HEK293 (cell line): Measurements from ENCODE around the gene CPLX3.
A peak's percentile ranks its signal among the peaks of the same experiment; 100 is the strongest.

Source experiments
- CTCF ChIA-PET: fragments of 350-600 bp; formaldehyde crosslinking; extraction: SDS; loops from one replicate; lab custom pipeline; 2021; ENCODE audit warnings: antibody characterized with exemption; lab: Yijun Ruan, JAX
- POLR2A ChIA-PET: fragments of 300-600 bp; formaldehyde crosslinking; extraction: SDS; loops from one replicate; lab custom pipeline; 2020; ENCODE audit warnings: antibody characterized with exemption, inconsistent platforms; lab: Yijun Ruan, JAX
- H3K27ac ChIP-seq: fragments of 200-500 bp; sonication (Bioruptor generic); 2 replicates; pipeline ENCODE4 v1.5.1; 2014; ENCODE audit warnings: low read depth, low read length, control low read depth, inconsistent platforms; ENCODE audit errors: extremely low read depth
- H3K36me3 ChIP-seq, 2 experiments: fragments of 200-500 bp in 1 of 2; sonication (Bioruptor generic) in 1 of 2; 1 replicate in 1 of 2; 2 replicates in 1 of 2; pipeline ENCODE4 v1.5.1; 2014 to 2017; ENCODE audit warnings: inconsistent platforms in 2 of 2, low read length in 2 of 2; ENCODE audit not compliant: control insufficient read depth in 2 of 2, insufficient read depth in 1 of 2
- H3K4me1 ChIP-seq: fragments of 200-500 bp; sonication (Bioruptor generic); 2 replicates; pipeline ENCODE4 v1.5.1; 2014; ENCODE audit warnings: mild to moderate bottlenecking, low read length, inconsistent platforms; ENCODE audit not compliant: control insufficient read depth, insufficient read depth
- H3K4me3 ChIP-seq: 2 replicates; pipeline ENCODE4 v1.5.1; 2011; ENCODE audit warnings: low read depth, mild to moderate bottlenecking, control low read depth, low read length, moderate library complexity
- H3K9me3 ChIP-seq: fragments of 200-500 bp; sonication (Bioruptor generic); 2 replicates; pipeline ENCODE4 v1.5.1; 2014; ENCODE audit warnings: low read depth, low read length, inconsistent platforms; ENCODE audit not compliant: control insufficient read depth, insufficient read depth
- FEZF1 ChIP-seq: fragments of 450-650 bp; formaldehyde crosslinking; IDR thresholded peaks from 2 replicates; pipeline ENCODE4 v1.5.1; 2016; ENCODE audit warnings: missing biosample characterization, missing genetic modification characterization
- GLIS1 ChIP-seq: fragments of 450-650 bp; formaldehyde crosslinking; IDR thresholded peaks from 2 replicates; pipeline ENCODE4 v1.5.1; 2016; ENCODE audit warnings: missing biosample characterization, missing genetic modification characterization
- KLF10 ChIP-seq: fragments of 450-650 bp; IDR thresholded peaks from 2 replicates; pipeline ENCODE4 v1.5.1; 2018; ENCODE audit warnings: missing biosample characterization, mild to moderate bottlenecking, missing genetic modification characterization
- PRDM1 ChIP-seq: fragments of 450-650 bp; formaldehyde crosslinking; IDR thresholded peaks from 2 replicates; pipeline ENCODE4; 2016; ENCODE audit warnings: missing biosample characterization, missing genetic modification characterization
- REPIN1 ChIP-seq: fragments of 450-650 bp; formaldehyde crosslinking; IDR thresholded peaks from 2 replicates; pipeline ENCODE4 v1.5.1; 2017; ENCODE audit warnings: missing biosample characterization, missing genetic modification characterization, low read depth
- YY2 ChIP-seq: fragments of 450-650 bp; formaldehyde crosslinking; IDR thresholded peaks from 2 replicates; pipeline ENCODE4 v1.5.1; 2016; ENCODE audit warnings: missing biosample characterization, missing genetic modification characterization
- ZBTB48 ChIP-seq: fragments of 450-650 bp; formaldehyde crosslinking; IDR thresholded peaks from 2 replicates; pipeline ENCODE4 v1.5.1; 2016; ENCODE audit warnings: missing biosample characterization, missing genetic modification characterization
- ZBTB8A ChIP-seq: fragments of 450-650 bp; formaldehyde crosslinking; IDR thresholded peaks from 2 replicates; pipeline ENCODE4 v1.5.1; 2016; ENCODE audit warnings: missing biosample characterization, missing genetic modification characterization
- ZFHX2 ChIP-seq: fragments of 450-650 bp; formaldehyde crosslinking; conservative IDR thresholded peaks from 2 replicates; pipeline ENCODE4 v1.5.1; 2016; ENCODE audit warnings: missing biosample characterization, missing genetic modification characterization
- ZFP3 ChIP-seq: fragments of 450-650 bp; formaldehyde crosslinking; IDR thresholded peaks from 2 replicates; pipeline ENCODE4 v1.5.1; 2016; ENCODE audit warnings: low read depth, missing biosample characterization, missing genetic modification characterization
- ZIC2 ChIP-seq: fragments of 450-650 bp; formaldehyde crosslinking; IDR thresholded peaks from 2 replicates; pipeline ENCODE4 v1.5.1; 2016; ENCODE audit warnings: missing biosample characterization, missing genetic modification characterization
- ZNF10 ChIP-seq: fragments of 450-650 bp; formaldehyde crosslinking; IDR thresholded peaks from 2 replicates; pipeline ENCODE4 v1.5.1; 2017; ENCODE audit warnings: missing biosample characterization, missing genetic modification characterization
- ZNF18 ChIP-seq: fragments of 450-650 bp; formaldehyde crosslinking; IDR thresholded peaks from 2 replicates; pipeline ENCODE4 v1.5.1; 2016; ENCODE audit warnings: missing biosample characterization, missing genetic modification characterization
- ZNF211 ChIP-seq: fragments of 450-650 bp; formaldehyde crosslinking; IDR thresholded peaks from 2 replicates; pipeline ENCODE4 v1.5.1; 2016; ENCODE audit warnings: low read depth, missing biosample characterization, missing genetic modification characterization
- ZNF26 ChIP-seq: fragments of 450-650 bp; formaldehyde crosslinking; IDR thresholded peaks from 2 replicates; pipeline ENCODE4 v1.5.1; 2016; ENCODE audit warnings: missing biosample characterization, missing genetic modification characterization
- ZNF280D ChIP-seq: fragments of 450-650 bp; formaldehyde crosslinking; IDR thresholded peaks from 2 replicates; pipeline ENCODE4 v1.5.1; 2016; ENCODE audit warnings: missing biosample characterization, missing genetic modification characterization
- ZNF398 ChIP-seq: fragments of 450-650 bp; formaldehyde crosslinking; IDR thresholded peaks from 2 replicates; pipeline ENCODE4 v1.5.1; 2017; ENCODE audit warnings: missing biosample characterization, missing genetic modification characterization
- ZNF449 ChIP-seq: fragments of 450-650 bp; formaldehyde crosslinking; IDR thresholded peaks from 2 replicates; pipeline ENCODE4 v1.5.1; 2017; ENCODE audit warnings: missing biosample characterization, mild to moderate bottlenecking, missing genetic modification characterization, moderate library complexity
- ZNF501 ChIP-seq: fragments of 450-650 bp; formaldehyde crosslinking; IDR thresholded peaks from 2 replicates; pipeline ENCODE4 v1.5.1; 2016; ENCODE audit warnings: missing biosample characterization, missing genetic modification characterization
- ZNF514 ChIP-seq: fragments of 450-650 bp; formaldehyde crosslinking; IDR thresholded peaks from 2 replicates; pipeline ENCODE4 v1.5.1; 2016; ENCODE audit warnings: missing biosample characterization, missing genetic modification characterization

The CPLX3 gene

GRCh38 chr15:74840851-74841775 is 14.7 kb downstream of the CPLX3 start (continued):
- TF ChIP-seq ZNF18 (tag by site-specific recombination) (no peak), ZNF211 (no peak), ZBTB48 (no peak)
- TF ChIP-seq, all 188 proteins: peak for 0

- CTCF ChIA-PET, result interaction anchor here (0.7 to 4.5 kb wide), 9 partner anchors 9 to 206 kb away, joined by 3 to 29 read pairs (median 4); no protein-coding TSS in a partner anchor
- peaks cover 0 to 52% of the 10 kb centered on the region in 2 experiments; a peak in 2 of 3 replicates for H3K36me3 ChIP-seq
- H3K9me3 ChIP-seq, result no peaks in the 10 kb centered on the region
- POLR2A ChIA-PET, result interaction anchor here (0.6 to 2.3 kb wide), 11 partner anchors 28 to 117 kb away, joined by 3 to 12 read pairs (median 4); partner anchors contain the start of genes CSK, FAM219B and MPI
- 0 out of 2 replicates have a peak, but pooled peaks have one; percentile 27 for TF ChIP-seq ZFHX2
- 0 out of 2 replicates have a peak, but pooled peaks have one; percentile 27 for TF ChIP-seq ZIC2
- TF ChIP-seq ZNF398 (tag by site-specific recombination), result peak; percentile 41
- TF ChIP-seq PRDM1, result no peak
- TF ChIP-seq ZNF514, result no peak
- TF ChIP-seq GLIS1 (tag by site-specific recombination), result peak; percentile 94
- TF ChIP-seq ZFP3, result no peak
- peak overlapping the region; percentile 86; the same call in 1 of the 2 replicates for H3K27ac ChIP-seq
- H3K4me3 ChIP-seq, result peak overlapping the region; percentile 88
- peaks cover 10% of the 10 kb centered on the region for H3K4me1 ChIP-seq
These were observed 15.5 kb downstream of the CPLX3 start for GRCh38 chr15:74841891-74842373.

- no peaks in the 10 kb centered on the region for H3K9me3 ChIP-seq
- peak within 1 kb of the TSS; percentile 86 for H3K27ac ChIP-seq
- peaks cover under 1 to 54% of the 10 kb centered on the region in 2 experiments; a peak in 2 of 3 replicates for H3K36me3 ChIP-seq
- H3K4me1 ChIP-seq, result peaks cover 10% of the 10 kb centered on the region
- ChIA-PET CTCF (interaction anchor here (0.6 to 4.5 kb wide), 16 partner anchors 10 to 207 kb away, joined by 3 to 29 read pairs (median 4); no protein-coding TSS in a partner anchor), POLR2A (interaction anchor here (0.5 to 2.3 kb wide), 12 partner anchors 10 to 896 kb away, joined by 3 to 12 read pairs (median 4); partner anchors contain the start of genes CSK, FAM219B and MPI)
- peak within 1 kb of the TSS; percentile 88 for H3K4me3 ChIP-seq
- TF ChIP-seq KLF10 (tag by site-specific recombination), result peak; percentile 71
- no peak for TF ChIP-seq ZNF10 (tag by site-specific recombination)
- TF ChIP-seq ZNF449 (tag by site-specific recombination), result no peak
- TF ChIP-seq YY2 (tag by site-specific recombination), result peak; percentile 43; the same call in 1 of the 2 replicates
- no peak for TF ChIP-seq FEZF1 (tag by site-specific recombination)
- TF ChIP-seq ZNF280D (tag by site-specific recombination), result no peak; the same call in 1 of the 2 replicates
- TF ChIP-seq REPIN1 (tag by site-specific recombination), result no peak; the same call in 1 of the 2 replicates
- no peak for TF ChIP-seq ZNF26 (tag by site-specific recombination)
- peak; percentile 57; the same call in 1 of the 2 replicates for TF ChIP-seq ZNF501 (tag by site-specific recombination)
- peak; percentile 99 for TF ChIP-seq ZBTB8A (tag by site-specific recombination)
- no peak for TF ChIP-seq PRDM1
These were observed 16.4 kb downstream of the CPLX3 start, which contains the start of gene ULK3 for GRCh38 chr15:74842581-74843444. ULK3 (minus strand) TSS chr15:74843156; CDS start chr15:74843105, 51 bp downstream.
